Stimulated activated CD4-positive, alpha-beta T cell treated with anti-CD3 and anti-CD28 coated beads, Interleukin-1b, Interleukin-23, amount 100 ng/mL, for 24 hours (primary cell): ENCODE results near the gene KDM4D.
"Not testable (repeated sequence)": the region's sequence is repeated elsewhere in the genome, so short reads cannot be mapped to it uniquely, and the experiment has no call there.

Source experiments
- DNase-seq, 4 experiments: peaks; one replicate each; pipeline ENCODE4 v3.0.0-alpha.2; 2020; ENCODE audit warnings: low read depth in 4 of 4, low spot score in 1 of 4

KDM4D gene

GRCh38 chr11:94973099-94973968 lies at the start of gene KDM4D, which contains the start of gene CWC15:
Gene KDM4D, plus strand, starts transcription at chr11:94973709. Its CDS starts 23,664 bp downstream, at chr11:94997373.
Gene CWC15, minus strand, starts transcription at chr11:94973556. Its CDS starts 1,371 bp downstream, at chr11:94972185.
- DNase-seq = peak; percentile 88 to 92 (median 90)

- DNase-seq = no peak
Measured at GRCh38 chr11:94924171-94924572, 49.3 kb upstream of the KDM4D start.

GRCh38 chr11:94924612-94925011 lies 48.9 kb upstream of the KDM4D start:
- no peak for DNase-seq

- DNase-seq = no peak
Measured at GRCh38 chr11:94925422-94926270, 47.9 kb upstream of the KDM4D start.

GRCh38 chr11:94926271-94926625 lies 47.3 kb upstream of the KDM4D start:
- DNase-seq = no peak

- no peak for DNase-seq
Measured at GRCh38 chr11:94926698-94927237, 46.7 kb upstream of the KDM4D start.

- DNase-seq = no peak
Measured at GRCh38 chr11:94928117-94928990, 45.2 kb upstream of the KDM4D start.

GRCh38 chr11:94932072-94932471 lies 41.4 kb upstream of the KDM4D start:
- not testable (repeated sequence) for DNase-seq

- DNase-seq = no peak
Measured at GRCh38 chr11:94932503-94932902, 41.0 kb upstream of the KDM4D start.

GRCh38 chr11:94933223-94934130 lies 40.0 kb upstream of the KDM4D start:
- no peak for DNase-seq

- no peak for DNase-seq
Measured at GRCh38 chr11:94934362-94934761, 39.1 kb upstream of the KDM4D start.

- no peak for DNase-seq
Measured at GRCh38 chr11:94934846-94935245, 38.7 kb upstream of the KDM4D start.

GRCh38 chr11:94938095-94939055 lies 35.1 kb upstream of the KDM4D start:
- no peak for DNase-seq

- DNase-seq = no peak
Measured at GRCh38 chr11:94939346-94939745, 34.2 kb upstream of the KDM4D start.

GRCh38 chr11:94941131-94941530 lies 32.4 kb upstream of the KDM4D start:
- no peak for DNase-seq

GRCh38 chr11:94946812-94947211 lies 26.7 kb upstream of the KDM4D start:
- no peak for DNase-seq

GRCh38 chr11:94948070-94948617 lies 25.4 kb upstream of the KDM4D start:
- no peak for DNase-seq

- DNase-seq = no peak
Measured at GRCh38 chr11:94954753-94955152, 18.8 kb upstream of the KDM4D start.
